Ovary (tissue), 3 donors: ENCODE results near the gene NAP1L5.

Source experiments
- POLR2A ChIP-seq: fragments of 450-650 bp; IDR thresholded peaks from one replicate; pipeline ENCODE4 v1.6.1; 2017; ENCODE audit warnings: antibody characterized with exemption, mild to moderate bottlenecking, moderate library complexity
- TF ChIP-seq, protein P1 (sequence below), 3 donors: fragments of 450-650 bp in 2 of 3; fragments of 200-600 bp in 1 of 3; IDR thresholded peaks; one replicate each; pipeline versions ENCODE4 v1.5.1 to v1.8.0; 2016 to 2022; ENCODE audit warnings: antibody characterized with exemption in 3 of 3, mild to moderate bottlenecking in 1 of 3
- donor health status: DM: no; HTN: no; CAD: no.

DNA sequence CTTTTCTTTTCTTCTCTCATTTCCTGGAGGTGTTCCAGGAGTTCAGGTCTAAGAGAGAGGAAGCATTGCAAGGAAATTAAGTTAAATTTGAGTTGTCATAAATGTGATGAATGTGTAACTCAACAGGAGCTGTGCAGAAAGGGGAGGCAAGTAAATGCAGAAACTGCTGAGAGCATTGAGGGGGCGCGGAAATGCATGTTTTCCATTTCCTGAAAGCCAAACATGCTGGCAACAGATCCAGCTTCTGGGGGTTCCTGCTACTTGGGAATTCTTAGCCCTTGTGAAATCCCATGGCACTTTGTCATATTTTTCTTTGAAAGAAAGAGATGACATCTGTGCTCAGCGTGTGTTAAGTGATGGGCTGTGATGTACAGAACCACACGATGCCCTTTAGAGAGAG, 33.8 kb upstream of the NAP1L5 start:
- TF ChIP-seq, protein P1, sequence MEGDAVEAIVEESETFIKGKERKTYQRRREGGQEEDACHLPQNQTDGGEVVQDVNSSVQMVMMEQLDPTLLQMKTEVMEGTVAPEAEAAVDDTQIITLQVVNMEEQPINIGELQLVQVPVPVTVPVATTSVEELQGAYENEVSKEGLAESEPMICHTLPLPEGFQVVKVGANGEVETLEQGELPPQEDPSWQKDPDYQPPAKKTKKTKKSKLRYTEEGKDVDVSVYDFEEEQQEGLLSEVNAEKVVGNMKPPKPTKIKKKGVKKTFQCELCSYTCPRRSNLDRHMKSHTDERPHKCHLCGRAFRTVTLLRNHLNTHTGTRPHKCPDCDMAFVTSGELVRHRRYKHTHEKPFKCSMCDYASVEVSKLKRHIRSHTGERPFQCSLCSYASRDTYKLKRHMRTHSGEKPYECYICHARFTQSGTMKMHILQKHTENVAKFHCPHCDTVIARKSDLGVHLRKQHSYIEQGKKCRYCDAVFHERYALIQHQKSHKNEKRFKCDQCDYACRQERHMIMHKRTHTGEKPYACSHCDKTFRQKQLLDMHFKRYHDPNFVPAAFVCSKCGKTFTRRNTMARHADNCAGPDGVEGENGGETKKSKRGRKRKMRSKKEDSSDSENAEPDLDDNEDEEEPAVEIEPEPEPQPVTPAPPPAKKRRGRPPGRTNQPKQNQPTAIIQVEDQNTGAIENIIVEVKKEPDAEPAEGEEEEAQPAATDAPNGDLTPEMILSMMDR (IDR thresholded peaks at IDR 0.05): no peak
- TF ChIP-seq POLR2A: no peak
